PFSK-1 (cell line): ENCODE measurements around the gene C1orf56.

ENCODE experiments used
- FOXP2 ChIP-seq: optimal IDR thresholded peaks from 2 replicates; pipeline ENCODE3; 2011; ENCODE audit warnings: borderline replicate concordance, control low read depth, inconsistent platforms; ENCODE audit not compliant: insufficient read depth; ENCODE audit errors: extremely low read length, extremely low read depth
- POLR2AphosphoS5 ChIP-seq: IDR thresholded peaks from 2 replicates; pipeline ENCODE4 v1.6.1; 2012; ENCODE audit warnings: low read depth, mild to moderate bottlenecking, control low read depth, low read length, moderate library complexity
- SIN3A ChIP-seq: IDR thresholded peaks from 2 replicates; pipeline ENCODE4 v1.6.1; 2012; ENCODE audit warnings: mild to moderate bottlenecking, low read length, moderate library complexity, borderline replicate concordance; ENCODE audit not compliant: insufficient read depth
- TAF1 ChIP-seq: IDR thresholded peaks from 2 replicates; pipeline ENCODE4 v1.6.1; 2012; ENCODE audit warnings: low read length, control low read depth, borderline replicate concordance; ENCODE audit not compliant: insufficient read depth
- TF ChIP-seq, protein P1 (sequence below), 2 experiments: IDR thresholded peaks; 2 replicates each; pipeline versions ENCODE4 v1.6.1 to v1.8.0; 2011 to 2012; ENCODE audit warnings: low read depth in 2 of 2, low read length in 2 of 2, control low read depth in 1 of 2, inconsistent platforms in 1 of 2, mild to moderate bottlenecking in 1 of 2, moderate library complexity in 1 of 2; ENCODE audit not compliant: insufficient read depth in 1 of 2

DNA sequence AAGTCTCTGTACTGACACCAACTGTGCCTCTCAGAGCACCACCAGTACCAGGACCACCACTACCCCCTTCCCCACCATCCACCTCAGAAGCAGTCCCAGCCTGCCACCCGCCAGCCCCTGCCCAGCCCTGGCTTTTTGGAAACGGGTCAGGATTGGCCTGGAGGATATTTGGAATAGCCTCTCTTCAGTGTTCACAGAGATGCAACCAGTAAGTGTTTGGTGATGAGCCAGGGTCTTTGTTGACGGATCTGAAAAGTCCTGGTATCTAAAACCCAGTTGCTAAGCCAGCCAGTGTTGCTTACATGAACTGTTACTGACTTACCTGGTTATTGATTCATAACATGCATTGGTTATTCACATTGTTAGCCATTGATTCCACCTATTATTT is 1.1 kb downstream of the C1orf56 start:
- TF ChIP-seq, protein P1, sequence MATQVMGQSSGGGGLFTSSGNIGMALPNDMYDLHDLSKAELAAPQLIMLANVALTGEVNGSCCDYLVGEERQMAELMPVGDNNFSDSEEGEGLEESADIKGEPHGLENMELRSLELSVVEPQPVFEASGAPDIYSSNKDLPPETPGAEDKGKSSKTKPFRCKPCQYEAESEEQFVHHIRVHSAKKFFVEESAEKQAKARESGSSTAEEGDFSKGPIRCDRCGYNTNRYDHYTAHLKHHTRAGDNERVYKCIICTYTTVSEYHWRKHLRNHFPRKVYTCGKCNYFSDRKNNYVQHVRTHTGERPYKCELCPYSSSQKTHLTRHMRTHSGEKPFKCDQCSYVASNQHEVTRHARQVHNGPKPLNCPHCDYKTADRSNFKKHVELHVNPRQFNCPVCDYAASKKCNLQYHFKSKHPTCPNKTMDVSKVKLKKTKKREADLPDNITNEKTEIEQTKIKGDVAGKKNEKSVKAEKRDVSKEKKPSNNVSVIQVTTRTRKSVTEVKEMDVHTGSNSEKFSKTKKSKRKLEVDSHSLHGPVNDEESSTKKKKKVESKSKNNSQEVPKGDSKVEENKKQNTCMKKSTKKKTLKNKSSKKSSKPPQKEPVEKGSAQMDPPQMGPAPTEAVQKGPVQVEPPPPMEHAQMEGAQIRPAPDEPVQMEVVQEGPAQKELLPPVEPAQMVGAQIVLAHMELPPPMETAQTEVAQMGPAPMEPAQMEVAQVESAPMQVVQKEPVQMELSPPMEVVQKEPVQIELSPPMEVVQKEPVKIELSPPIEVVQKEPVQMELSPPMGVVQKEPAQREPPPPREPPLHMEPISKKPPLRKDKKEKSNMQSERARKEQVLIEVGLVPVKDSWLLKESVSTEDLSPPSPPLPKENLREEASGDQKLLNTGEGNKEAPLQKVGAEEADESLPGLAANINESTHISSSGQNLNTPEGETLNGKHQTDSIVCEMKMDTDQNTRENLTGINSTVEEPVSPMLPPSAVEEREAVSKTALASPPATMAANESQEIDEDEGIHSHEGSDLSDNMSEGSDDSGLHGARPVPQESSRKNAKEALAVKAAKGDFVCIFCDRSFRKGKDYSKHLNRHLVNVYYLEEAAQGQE (IDR thresholded peaks at IDR 0.05; ENCODE audit: insufficient read depth in 1 of 2, low read depth in 2 of 2, low read length in 2 of 2) = no peak
- TF ChIP-seq SIN3A = no peak
- TF ChIP-seq POLR2AphosphoS5 = no peak
- no peak for TF ChIP-seq TAF1
- no peak for TF ChIP-seq FOXP2
